SK-N-SH treated with all-trans-retinoic acid at 6 μM for 48 hours (cell line): ENCODE data around the gene SLC22A14.

Experiments
- ATAC-seq: fragments of 200-7000 bp; cut with Tn5 transposase; 3 replicates; pipeline ENCODE4 v1.9.1; 2020; ENCODE audit warnings: mild to moderate bottlenecking, moderate library complexity
- BACH2 ChIP-seq: fragments of 250-450 bp; sonication (Bioruptor Pico); IDR thresholded peaks from 2 replicates; pipeline ENCODE4 v1.9.0; 2021; ENCODE audit warnings: mild to moderate bottlenecking, borderline replicate concordance
- CREB5 ChIP-seq: fragments of 250-450 bp; sonication (Bioruptor Pico); IDR thresholded peaks from 2 replicates; pipeline ENCODE4 v1.5.1; 2020; ENCODE audit warnings: low read depth, mild to moderate bottlenecking, moderate library complexity
- CSDC2 ChIP-seq: fragments of 250-450 bp; sonication (Bioruptor Pico); IDR thresholded peaks from 2 replicates; pipeline ENCODE4 v1.5.0; 2020; ENCODE audit warnings: mild to moderate bottlenecking, moderate library complexity
- CSRNP3 ChIP-seq: fragments of 250-450 bp; sonication (Bioruptor Pico); IDR thresholded peaks from 2 replicates; pipeline ENCODE4 v1.5.1; 2021; ENCODE audit warnings: mild to moderate bottlenecking, moderate library complexity
- ESRRG ChIP-seq: fragments of 250-450 bp; sonication (Bioruptor Pico); IDR thresholded peaks from 2 replicates; pipeline ENCODE4 v1.6.1; 2021; ENCODE audit warnings: mild to moderate bottlenecking
- GLIS3 ChIP-seq: fragments of 250-450 bp; sonication (Bioruptor Pico); IDR thresholded peaks from 2 replicates; pipeline ENCODE4 v1.5.0; 2020; ENCODE audit warnings: mild to moderate bottlenecking, moderate library complexity
- ISL1 ChIP-seq: fragments of 250-450 bp; sonication (Bioruptor Pico); IDR thresholded peaks from 2 replicates; pipeline ENCODE4 v2.1.2; 2022; ENCODE audit warnings: mild to moderate bottlenecking, moderate library complexity
- OSR1 ChIP-seq: fragments of 250-450 bp; sonication (Bioruptor Pico); IDR thresholded peaks from 2 replicates; pipeline ENCODE4 v1.8.0; 2022; ENCODE audit warnings: moderate library complexity, mild to moderate bottlenecking, inconsistent platforms
- PATZ1 ChIP-seq: fragments of 250-450 bp; sonication (Bioruptor Pico); IDR thresholded peaks from 2 replicates; pipeline ENCODE4 v1.8.0; 2020; ENCODE audit warnings: mild to moderate bottlenecking, moderate library complexity, borderline replicate concordance
- POU6F1 ChIP-seq: fragments of 250-450 bp; sonication (Bioruptor Pico); IDR thresholded peaks from 2 replicates; pipeline ENCODE4 v1.8.0; 2021; ENCODE audit warnings: low read depth, mild to moderate bottlenecking, moderate library complexity, borderline replicate concordance
- PPARA ChIP-seq: fragments of 250-450 bp; sonication (Bioruptor Pico); IDR thresholded peaks from 2 replicates; pipeline ENCODE4 v1.5.0; 2020; ENCODE audit warnings: mild to moderate bottlenecking, borderline replicate concordance
- SNAI2 ChIP-seq: fragments of 250-450 bp; sonication (Bioruptor Pico); IDR thresholded peaks from 2 replicates; pipeline ENCODE4 v1.5.0; 2020; ENCODE audit warnings: mild to moderate bottlenecking, moderate library complexity
- TCF4 ChIP-seq: fragments of 250-450 bp; sonication (Bioruptor Pico); IDR thresholded peaks from 2 replicates; pipeline ENCODE4 v1.8.0; 2021; ENCODE audit warnings: mild to moderate bottlenecking, moderate library complexity, borderline replicate concordance
- TOX ChIP-seq: fragments of 250-450 bp; sonication (Bioruptor Pico); IDR thresholded peaks from 2 replicates; pipeline ENCODE4 v1.8.0; 2021; ENCODE audit warnings: mild to moderate bottlenecking, moderate library complexity, borderline replicate concordance
- TSHZ2 ChIP-seq: fragments of 250-450 bp; sonication (Bioruptor Pico); IDR thresholded peaks from 2 replicates; pipeline ENCODE4 v1.5.0; 2020; ENCODE audit warnings: mild to moderate bottlenecking, moderate library complexity
- ZC3H10 ChIP-seq: fragments of 250-450 bp; sonication (Bioruptor Pico); IDR thresholded peaks from 2 replicates; pipeline ENCODE4 v1.5.1; 2021; ENCODE audit warnings: mild to moderate bottlenecking, moderate library complexity
- ZFP3 ChIP-seq: fragments of 250-450 bp; sonication (Bioruptor Pico); IDR thresholded peaks from 2 replicates; pipeline ENCODE4 v1.5.0; 2020; ENCODE audit warnings: mild to moderate bottlenecking, moderate library complexity
- ZNF565 ChIP-seq: fragments of 450-650 bp; formaldehyde crosslinking; conservative IDR thresholded peaks from 2 replicates; pipeline ENCODE4 v1.5.0; 2020; ENCODE audit warnings: low read depth, mild to moderate bottlenecking, moderate library complexity
- ZNF70 ChIP-seq: fragments of 450-650 bp; formaldehyde crosslinking; IDR thresholded peaks from 2 replicates; pipeline ENCODE4 v1.5.0; 2020; ENCODE audit warnings: mild to moderate bottlenecking, moderate library complexity
- ZNF8 ChIP-seq: fragments of 450-650 bp; formaldehyde crosslinking; IDR thresholded peaks from 2 replicates; pipeline ENCODE4 v1.5.0; 2020; ENCODE audit warnings: mild to moderate bottlenecking, moderate library complexity

SLC22A14 gene

GRCh38 chr3:38251197-38251596 lies 30.9 kb upstream of the SLC22A14 start:
- TF ChIP-seq GLIS3 (CRISPR knock-in tag) = no peak
- TF ChIP-seq ZC3H10 (CRISPR knock-in tag) = no peak
- TF ChIP-seq PPARA = no peak
- TF ChIP-seq ZNF565 = no peak
- no peak for TF ChIP-seq ISL1 (CRISPR knock-in tag)
- no peak for TF ChIP-seq CSDC2 (CRISPR knock-in tag)
- TF ChIP-seq SNAI2 (CRISPR knock-in tag) = no peak
- no peak for TF ChIP-seq BACH2 (CRISPR knock-in tag)
- TF ChIP-seq CREB5 (CRISPR knock-in tag) = no peak
- no peak for TF ChIP-seq ZNF8 (CRISPR knock-in tag)
- no peak for TF ChIP-seq POU6F1
- no peak for TF ChIP-seq PATZ1
- no peak for TF ChIP-seq TOX (CRISPR knock-in tag)
- no peak for ATAC-seq

- no peak for TF ChIP-seq PATZ1
- no peak for TF ChIP-seq GLIS3 (CRISPR knock-in tag)
- TF ChIP-seq ZC3H10 (CRISPR knock-in tag) = no peak
- no peak for TF ChIP-seq BACH2 (CRISPR knock-in tag)
- no peak for TF ChIP-seq ESRRG
- no peak for TF ChIP-seq ZFP3 (CRISPR knock-in tag)
- no peak for TF ChIP-seq CSDC2 (CRISPR knock-in tag)
- no peak for TF ChIP-seq TCF4 (CRISPR knock-in tag)
- ATAC-seq = no peak
Observed at GRCh38 chr3:38253704-38254103, 28.4 kb upstream of the SLC22A14 start.

GRCh38 chr3:38254872-38255271 lies 27.2 kb upstream of the SLC22A14 start:
- ATAC-seq = no peak
- TF ChIP-seq TOX (CRISPR knock-in tag) (no peak), ESRRG (no peak)

- no peak for ATAC-seq
- TF ChIP-seq BACH2 (CRISPR knock-in tag) = no peak
- TF ChIP-seq CSRNP3 (CRISPR knock-in tag) = no peak
- no peak for TF ChIP-seq TSHZ2 (CRISPR knock-in tag)
- no peak for TF ChIP-seq TCF4 (CRISPR knock-in tag)
- TF ChIP-seq SNAI2 (CRISPR knock-in tag) = no peak
- no peak for TF ChIP-seq CREB5 (CRISPR knock-in tag)
- no peak for TF ChIP-seq CSDC2 (CRISPR knock-in tag)
- no peak for TF ChIP-seq ZNF565
- no peak for TF ChIP-seq GLIS3 (CRISPR knock-in tag)
- TF ChIP-seq OSR1 (CRISPR knock-in tag) = no peak
- TF ChIP-seq ISL1 (CRISPR knock-in tag) = no peak
- TF ChIP-seq ZFP3 (CRISPR knock-in tag) = no peak
- TF ChIP-seq POU6F1 = no peak
- no peak for TF ChIP-seq ZNF70 (CRISPR knock-in tag)
Observed at GRCh38 chr3:38255627-38256026, 26.5 kb upstream of the SLC22A14 start.
